Heart left ventricle (tissue), 16 donors: ENCODE measurements around the gene SUSD5. TPM values are rescaled to one million over a fixed set of nuclear protein-coding genes. Genes with fewer than 3 reads are reported as not detected.

ENCODE experiments used
- ATAC-seq, 4 donors: fragments of 200-7000 bp; cut with Tn5 transposase; one replicate each; pipeline ENCODE4 v1.9.1; 2020 to 2022; ENCODE audit warnings: moderate library complexity in 4 of 4, mild to moderate bottlenecking in 3 of 4, moderate number of reproducible peaks in 1 of 4
- DNase-seq, 5 donors: peaks; one replicate each; pipeline ENCODE4 v3.0.0-alpha.2; 2020
- H3K27ac ChIP-seq, 12 donors: fragments of 200-600 bp; sonication (generic) in 4 of 12; one replicate each; pipeline versions ENCODE4 v1.5.0 to v1.8.0; 2016 to 2022; ENCODE audit warnings: mild to moderate bottlenecking in 2 of 12
- H3K27me3 ChIP-seq, 9 donors: fragments of 200-600 bp; sonication (generic) in 2 of 9; one replicate each; pipeline versions ENCODE4 v1.5.1 to v1.8.0; 2016 to 2022; ENCODE audit warnings: mild to moderate bottlenecking in 3 of 9
- H3K36me3 ChIP-seq, 9 donors: fragments of 200-600 bp; sonication (generic) in 2 of 9; one replicate each; pipeline versions ENCODE4 v1.5.0 to v1.8.0; 2018 to 2022; ENCODE audit warnings: mild to moderate bottlenecking in 2 of 9
- H3K4me1 ChIP-seq, 12 donors: fragments of 200-600 bp; sonication (generic) in 4 of 12; one replicate each; pipeline versions ENCODE4 v1.5.0 to v1.8.0; 2016 to 2022; ENCODE audit warnings: mild to moderate bottlenecking in 3 of 12
- H3K4me3 ChIP-seq, 12 donors: fragments of 200-600 bp; sonication (generic) in 4 of 12; one replicate each; pipeline versions ENCODE4 v1.5.0 to v1.8.0; 2017 to 2022; ENCODE audit warnings: mild to moderate bottlenecking in 9 of 12, moderate library complexity in 4 of 12
- H3K9me3 ChIP-seq, 12 donors: fragments of 200-600 bp; sonication (generic) in 4 of 12; one replicate each; pipeline versions ENCODE4 v1.5.0 to v1.8.0; 2016 to 2022; ENCODE audit warnings: mild to moderate bottlenecking in 1 of 12
- CTCF ChIP-seq, 12 donors: fragments of 200-600 bp; sonication (generic) in 4 of 12; IDR thresholded peaks; one replicate each; pipeline versions ENCODE4 v1.5.0 to v1.8.0; 2018 to 2022; ENCODE audit warnings: antibody characterized with exemption in 12 of 12, mild to moderate bottlenecking in 5 of 12
- POLR2A ChIP-seq, 2 donors: fragments of 450-650 bp; IDR thresholded peaks; one replicate each; pipeline ENCODE4 v1.6.1; 2017; ENCODE audit warnings: antibody characterized with exemption in 2 of 2, mild to moderate bottlenecking in 2 of 2, moderate library complexity in 2 of 2
- WGBS, 4 donors: extraction: QIAGEN DNeasy Blood & Tissue Kit in 2 of 4; methylation state at CpG; one replicate each; pipeline versions ENCODE4 v1.1.5 to v1.1.7; 2013 to 2018; 5-methylcytosine and 5-hydroxymethylcytosine counted together
- intact Hi-C, 10 donors: fragments of 100-400 bp; cut with DNase I; formaldehyde crosslinking; loops; one replicate each; pipeline versions ENCODE4 v1.11.1 to v1.14.2; 2022
- polyA plus RNA-seq, 2 donors: library from polyadenylated mRNA; stranded (reverse); fragments of 200-250 nt; gene quantifications; one replicate each; pipeline ENCODE4 v1.2.3, GENCODE V29; 2013
- total RNA-seq, 9 donors: library from RNA; depleted of rRNA in 2 of 9; stranded (reverse); fragments of >200 nt in 2 of 9; fragmentation: NEBNext Ultra II Directional in 3 of 9; extraction: Animal tissue kit (Norgen Biotek cat#: 25700) in 3 of 9; gene quantifications; one replicate each; pipeline versions ENCODE4 v1.1.0 to v1.2.4, GENCODE V29; 2016 to 2023
- donor health status: ischemic (EF 13 %, LVEDD 7.1; RV severe dilation, severe dysfunction).
- donor health status: healthy with polysubstance abuse.
- donor health status: DM: no; HTN: yes; CAD: no.
- donor health status: DM: no; HTN: no; CAD: no.
- donor health status: ischemic (EF 25% LVEDD 6.9; RV normal size, moderate dysfunction).
- donor health status: ischemic (EF 25% LVEDD 5.7; RV mildly dilated, moderate dysfunction).
- donor health status: healthy.
- donor health status: DM: yes; HTN: yes; CAD: no.
- donor health status: ischemic (EF 35%, LVEDD 5.7; RV mildly dilated, moderate dysfunction).
- donor health status: nonischemic (EF 11% LVEDD 7.7; RV severe dilation, severe dysfunction).
- donor health status: DM: yes; HTN: yes; CAD: no.
- donor health status: PGD.
- donor health status: ischemic (EF 29% LVEDD 5.4; RV normal size, mild dysfunction).
- donor health status: nonischemic (EF 23%, LVEDD 6.1; RV moderate dilation, normal function).

SUSD5 gene
- total and polyA plus RNA-seq, 11 donors, result 0.49 to 20.3 (median 1.1) TPM

- WGBS, 4 donors, result 68 to 78% (median 76%) methylated on average over 2 of the region's 2 CpGs
- Histone ChIP-seq H3K4me1 (peaks cover 0 to 8% (median 0%) of the 10 kb centered on the region in 12 donors), H3K27ac (no peak overlapping the region)
Observed at GRCh38 chr3:33130144-33130543, 88.5 kb downstream of the SUSD5 start.

GRCh38 chr3:33128706-33129105 lies 89.9 kb downstream of the SUSD5 start:
- no peaks in the 10 kb centered on the region for H3K9me3 ChIP-seq
- 50 to 79% (median 75%) methylated on average over 1 of the region's 1 CpG for WGBS, 4 donors

More at GRCh38 chr3:33130144-33130543, 88.5 kb downstream of the SUSD5 start:
- no peak for DNase-seq
- H3K4me3 ChIP-seq, result no peak overlapping the region
- no peaks in the 10 kb centered on the region for H3K27me3 ChIP-seq
- TF ChIP-seq POLR2A (IDR thresholded peaks at IDR 0.05) (no peak), CTCF (IDR thresholded peaks at IDR 0.05) (no peak)
- intact Hi-C loops, result loop anchor here in 7 of 10 donors (2.0 to 10.0 kb wide), 5 partner anchors 92 to 243 kb away; no protein-coding TSS in a partner anchor
- no peak for ATAC-seq
- H3K9me3 ChIP-seq, result no peaks in the 10 kb centered on the region
- H3K36me3 ChIP-seq, result peaks cover 2 to 97% (median 82%) of the 10 kb centered on the region in 9 donors

DNA sequence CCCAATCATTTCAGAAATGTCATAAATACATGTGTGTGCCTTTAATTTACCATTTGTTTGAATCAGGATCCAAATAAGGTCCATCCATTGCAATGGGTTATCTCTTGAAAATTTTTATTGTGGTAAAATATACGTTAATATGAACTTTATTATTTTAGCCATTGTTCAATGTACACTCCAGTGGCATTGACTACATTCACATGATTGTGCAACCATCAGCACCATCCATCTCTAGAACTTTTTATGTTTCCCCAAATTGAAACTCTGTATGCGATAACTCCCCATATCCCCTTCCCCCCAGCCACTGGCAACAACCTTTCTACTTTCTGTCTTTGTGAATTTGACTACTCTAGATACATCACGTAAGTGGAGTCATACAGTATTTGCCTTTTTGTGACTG lies 92.8 kb downstream of the SUSD5 start:
- Histone ChIP-seq H3K4me1 (peaks cover 0 to 9% (median 0%) of the 10 kb centered on the region in 12 donors), H3K9me3 (no peaks in the 10 kb centered on the region), H3K36me3 (peaks cover 0 to 98% (median 83%) of the 10 kb centered on the region in 9 donors), H3K27me3 (no peaks in the 10 kb centered on the region), H3K27ac (no peak overlapping the region), H3K4me3 (no peak overlapping the region)
- 92 to 95% (median 94%) methylated on average over 3 of the region's 3 CpGs for WGBS, 4 donors
- ATAC-seq (no peak), DNase-seq (no peak)
- intact Hi-C loops, result no loop called here
- TF ChIP-seq CTCF (IDR thresholded peaks at IDR 0.05) (no peak), POLR2A (IDR thresholded peaks at IDR 0.05) (no peak)

More at GRCh38 chr3:33128706-33129105, 89.9 kb downstream of the SUSD5 start:
- Histone ChIP-seq H3K27ac (no peak overlapping the region), H3K36me3 (peaks cover 0 to 97% (median 82%) of the 10 kb centered on the region in 9 donors), H3K27me3 (no peaks in the 10 kb centered on the region), H3K4me1 (peaks cover 0 to 8% (median 0%) of the 10 kb centered on the region in 12 donors), H3K4me3 (no peak overlapping the region)
- no peak for TF ChIP-seq POLR2A (IDR thresholded peaks at IDR 0.05)
- TF ChIP-seq CTCF (IDR thresholded peaks at IDR 0.05), result no peak
- intact Hi-C loops, result no loop called here
- DNase-seq, result no peak
- no peak for ATAC-seq

DNA sequence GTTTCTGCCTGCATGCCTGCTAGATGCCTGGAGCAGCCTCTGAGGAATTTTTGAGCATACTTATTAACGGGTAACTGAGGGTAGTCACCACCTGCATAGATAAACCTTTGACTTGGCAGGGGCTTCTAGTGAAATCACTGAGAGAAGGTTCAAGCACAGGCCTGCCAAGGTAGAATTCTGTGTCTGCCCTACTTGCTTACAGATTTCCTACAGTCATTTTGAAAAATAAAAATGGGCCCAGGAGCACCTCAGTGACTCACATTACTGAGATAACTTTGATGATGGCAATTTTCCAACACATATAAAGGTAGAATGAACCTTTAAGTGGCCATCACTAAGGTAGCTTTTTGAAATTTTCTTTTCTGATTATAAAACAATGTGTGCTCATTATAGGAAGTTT lies 94.0 kb downstream of the SUSD5 start:
- Histone ChIP-seq H3K27ac (no peak overlapping the region), H3K36me3 (peaks cover 0 to 94% (median 78%) of the 10 kb centered on the region in 9 donors), H3K4me1 (peaks cover 0 to 9% (median 0%) of the 10 kb centered on the region in 12 donors), H3K27me3 (no peaks in the 10 kb centered on the region), H3K9me3 (no peaks in the 10 kb centered on the region), H3K4me3 (no peak overlapping the region)
- 50 to 90% (median 59%) methylated on average over 1 of the region's 1 CpG for WGBS, 4 donors
- DNase-seq (no peak), ATAC-seq (no peak)
- no peak for TF ChIP-seq POLR2A (IDR thresholded peaks at IDR 0.05)
- TF ChIP-seq CTCF (IDR thresholded peaks at IDR 0.05), result no peak
- intact Hi-C loops, result no loop called here
